Left lung (tissue), 10 donors: Measurements from ENCODE around the gene C16orf82. TPM values are rescaled to one million over a fixed set of nuclear protein-coding genes. Genes with fewer than 3 reads are reported as not detected.
"Not testable (repeated sequence)": the region's sequence is repeated elsewhere in the genome, so short reads cannot be mapped to it uniquely, and the experiment has no call there.

Experiments
- ATAC-seq: fragments of 200-7000 bp; cut with Tn5 transposase; one replicate; pipeline ENCODE4 v1.9.1; 2020; ENCODE audit warnings: moderate library complexity
- DNase-seq, 4 donors: peaks; one replicate each; pipeline ENCODE4 v3.0.0-alpha.2; 2013 to 2020
- H3K27ac ChIP-seq, 2 donors: fragments of 200-600 bp; sonication (generic) in 1 of 2; one replicate each; pipeline versions ENCODE4 v1.5.0 to v1.8.0; 2020 to 2021
- H3K27me3 ChIP-seq, 2 donors: fragments of 200-600 bp; sonication (generic) in 1 of 2; one replicate each; pipeline versions ENCODE4 v1.5.0 to v1.8.0; 2020 to 2021
- H3K36me3 ChIP-seq, 2 donors: fragments of 200-600 bp; sonication (generic) in 1 of 2; one replicate each; pipeline versions ENCODE4 v1.5.0 to v1.8.0; 2020 to 2021
- H3K4me1 ChIP-seq, 2 donors: fragments of 200-600 bp; one replicate each; pipeline ENCODE4 v1.8.0; 2021
- H3K4me3 ChIP-seq, 2 donors: fragments of 200-600 bp; sonication (generic) in 1 of 2; one replicate each; pipeline versions ENCODE4 v1.5.0 to v1.8.0; 2020 to 2021; ENCODE audit warnings: mild to moderate bottlenecking in 1 of 2
- H3K9me3 ChIP-seq, 2 donors: fragments of 200-600 bp; sonication (generic) in 1 of 2; one replicate each; pipeline versions ENCODE4 v1.5.0 to v1.8.0; 2020 to 2021
- intact Hi-C, 2 donors: fragments of 100-400 bp; cut with DNase I; formaldehyde crosslinking; loops; one replicate each; pipeline versions ENCODE4 v1.11.2 to v1.14.2; 2022
- polyA plus RNA-seq, 6 donors: library from polyadenylated mRNA; unstranded; fragments of 120-200 nt; gene quantifications; one replicate each; pipeline ENCODE4 v1.2.1, GENCODE V29; 2013; ENCODE audit not compliant: insufficient read length in 6 of 6
- total RNA-seq, 2 donors: library from RNA; stranded (reverse); fragmentation: NEBNext Ultra II Directional; extraction: Animal tissue kit (Norgen Biotek cat#: 25700); gene quantifications; one replicate each; pipeline ENCODE4 v1.2.1, GENCODE V29; 2021
- TF ChIP-seq, protein P1 (sequence below), 2 donors: fragments of 200-600 bp; sonication (generic) in 1 of 2; IDR thresholded peaks; one replicate each; pipeline versions ENCODE4 v1.5.0 to v1.8.0; 2021; ENCODE audit warnings: antibody characterized with exemption in 2 of 2
- donor health status: DM: no; HTN: yes; CAD: no.
- donor health status: DM: no; HTN: no; CAD: no.

The C16orf82 gene
- total and polyA plus RNA-seq, 8 donors, result not detected

DNA sequence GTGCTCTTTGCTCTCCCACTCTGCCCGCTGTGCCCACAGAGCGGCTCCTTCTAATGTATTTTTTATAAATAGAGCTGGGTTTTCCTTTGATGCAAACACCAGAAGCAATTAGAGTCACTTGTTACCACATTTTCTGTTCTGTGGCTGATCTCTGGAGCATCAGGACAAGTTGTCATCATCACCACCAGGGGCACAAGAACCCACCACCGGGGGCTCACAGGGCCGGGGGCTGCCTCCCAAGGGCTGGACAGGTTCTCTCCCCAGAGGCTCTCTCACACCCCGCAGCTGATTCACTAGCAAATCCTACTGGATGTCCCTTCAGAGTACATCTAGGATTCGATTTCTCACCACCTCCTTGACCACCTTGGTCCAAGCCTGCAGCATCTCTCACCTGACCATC, 18.5 kb downstream of the C16orf82 start:
- DNase-seq, result no peak

DNA sequence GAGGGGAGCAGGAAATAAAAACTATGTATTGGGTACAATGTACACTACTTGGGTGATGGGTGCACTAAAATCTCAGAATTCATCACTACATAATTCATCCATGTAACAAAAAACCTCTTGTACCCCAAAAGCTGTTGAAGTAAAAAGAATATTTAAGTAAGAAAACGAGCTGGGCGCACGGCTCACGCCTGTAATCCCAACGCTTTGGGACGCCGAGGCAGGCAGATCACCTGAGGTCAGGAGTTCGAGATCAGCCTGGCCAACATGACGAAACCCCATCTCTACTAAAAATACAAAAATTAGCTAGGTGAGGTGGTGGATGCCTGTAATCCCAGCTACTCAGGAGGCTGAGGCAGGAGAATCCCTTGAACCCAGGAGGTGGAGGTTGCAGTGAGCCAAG, 19.3 kb downstream of the C16orf82 start:
- DNase-seq, H3K27ac ChIP-seq, H3K4me1 ChIP-seq, H3K4me3 ChIP-seq, intact Hi-C loops, H3K9me3 ChIP-seq, H3K36me3 ChIP-seq, ATAC-seq: not testable (repeated sequence)
- H3K27me3 ChIP-seq, result peaks cover 0 to 71% of the 10 kb centered on the region in 2 donors

More for the DNA sequence above, 18.5 kb downstream of the C16orf82 start:
- Histone ChIP-seq H3K9me3 (no peaks in the 10 kb centered on the region), H3K4me3 (no peak overlapping the region), H3K4me1 (no peaks in the 10 kb centered on the region), H3K27me3 (peaks cover 0 to 75% of the 10 kb centered on the region in 2 donors), H3K27ac (no peak overlapping the region), H3K36me3 (no peaks in the 10 kb centered on the region)
- TF ChIP-seq, protein P1, sequence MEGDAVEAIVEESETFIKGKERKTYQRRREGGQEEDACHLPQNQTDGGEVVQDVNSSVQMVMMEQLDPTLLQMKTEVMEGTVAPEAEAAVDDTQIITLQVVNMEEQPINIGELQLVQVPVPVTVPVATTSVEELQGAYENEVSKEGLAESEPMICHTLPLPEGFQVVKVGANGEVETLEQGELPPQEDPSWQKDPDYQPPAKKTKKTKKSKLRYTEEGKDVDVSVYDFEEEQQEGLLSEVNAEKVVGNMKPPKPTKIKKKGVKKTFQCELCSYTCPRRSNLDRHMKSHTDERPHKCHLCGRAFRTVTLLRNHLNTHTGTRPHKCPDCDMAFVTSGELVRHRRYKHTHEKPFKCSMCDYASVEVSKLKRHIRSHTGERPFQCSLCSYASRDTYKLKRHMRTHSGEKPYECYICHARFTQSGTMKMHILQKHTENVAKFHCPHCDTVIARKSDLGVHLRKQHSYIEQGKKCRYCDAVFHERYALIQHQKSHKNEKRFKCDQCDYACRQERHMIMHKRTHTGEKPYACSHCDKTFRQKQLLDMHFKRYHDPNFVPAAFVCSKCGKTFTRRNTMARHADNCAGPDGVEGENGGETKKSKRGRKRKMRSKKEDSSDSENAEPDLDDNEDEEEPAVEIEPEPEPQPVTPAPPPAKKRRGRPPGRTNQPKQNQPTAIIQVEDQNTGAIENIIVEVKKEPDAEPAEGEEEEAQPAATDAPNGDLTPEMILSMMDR (IDR thresholded peaks at IDR 0.05), result no peak
- intact Hi-C loops, result no loop called here
- ATAC-seq, result no peak

DNA sequence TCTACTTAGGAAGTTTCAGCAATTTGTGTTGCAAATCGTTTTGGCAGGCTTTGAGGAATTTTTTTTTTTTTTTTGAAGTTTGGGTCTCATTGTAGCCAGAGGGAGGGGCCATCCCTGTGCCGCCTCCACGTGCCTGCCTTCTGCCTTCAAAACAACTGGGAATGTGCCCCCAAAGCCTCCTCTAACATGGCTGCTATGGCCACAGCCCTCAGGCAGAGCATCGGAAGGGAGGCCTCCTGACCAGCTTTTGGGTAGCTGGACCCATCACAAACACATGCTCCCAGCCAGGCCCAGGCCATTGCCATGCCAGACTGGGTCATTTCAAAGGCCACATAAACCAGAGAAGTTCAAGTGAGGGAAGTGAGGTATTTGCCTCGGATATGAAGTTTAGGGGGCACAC, 21.5 kb downstream of the C16orf82 start:
- intact Hi-C loops, result no loop called here
- H3K4me1 ChIP-seq, result no peaks in the 10 kb centered on the region
- no peak for DNase-seq
- TF ChIP-seq, protein P1 (IDR thresholded peaks at IDR 0.05), result no peak
- no peak overlapping the region for H3K4me3 ChIP-seq
- ATAC-seq, result no peak
- H3K27me3 ChIP-seq, result peaks cover 0 to 62% of the 10 kb centered on the region in 2 donors
- H3K9me3 ChIP-seq, result no peaks in the 10 kb centered on the region
- H3K27ac ChIP-seq, result no peak overlapping the region
- H3K36me3 ChIP-seq, result no peaks in the 10 kb centered on the region

DNA sequence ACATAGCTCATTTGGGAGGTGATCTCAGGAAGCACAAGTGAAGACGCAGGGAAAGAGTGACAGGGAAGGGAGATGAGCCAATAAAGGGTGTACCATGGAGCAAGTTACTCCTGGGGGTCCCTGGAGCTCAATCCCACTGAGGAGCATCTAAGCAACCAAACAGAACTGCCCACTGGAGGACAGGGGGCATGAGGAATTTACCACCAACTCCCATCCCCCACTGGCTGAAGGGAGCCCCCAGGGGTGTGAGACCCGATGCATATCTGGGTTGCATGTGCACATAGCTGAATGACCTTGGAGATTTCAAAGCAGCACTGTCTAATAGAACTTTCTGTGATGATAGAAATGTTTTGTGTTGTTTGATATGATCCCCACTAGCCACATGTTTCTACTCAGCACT, 29.6 kb downstream of the C16orf82 start:
- Histone ChIP-seq H3K9me3 (no peaks in the 10 kb centered on the region), H3K27ac (no peak overlapping the region), H3K27me3 (peaks cover 0 to 30% of the 10 kb centered on the region in 2 donors), H3K4me1 (no peaks in the 10 kb centered on the region), H3K4me3 (no peak overlapping the region), H3K36me3 (no peaks in the 10 kb centered on the region)
- DNase-seq, result no peak
- no peak for ATAC-seq
- TF ChIP-seq, protein P1 (IDR thresholded peaks at IDR 0.05), result no peak
- intact Hi-C loops, result no loop called here

DNA sequence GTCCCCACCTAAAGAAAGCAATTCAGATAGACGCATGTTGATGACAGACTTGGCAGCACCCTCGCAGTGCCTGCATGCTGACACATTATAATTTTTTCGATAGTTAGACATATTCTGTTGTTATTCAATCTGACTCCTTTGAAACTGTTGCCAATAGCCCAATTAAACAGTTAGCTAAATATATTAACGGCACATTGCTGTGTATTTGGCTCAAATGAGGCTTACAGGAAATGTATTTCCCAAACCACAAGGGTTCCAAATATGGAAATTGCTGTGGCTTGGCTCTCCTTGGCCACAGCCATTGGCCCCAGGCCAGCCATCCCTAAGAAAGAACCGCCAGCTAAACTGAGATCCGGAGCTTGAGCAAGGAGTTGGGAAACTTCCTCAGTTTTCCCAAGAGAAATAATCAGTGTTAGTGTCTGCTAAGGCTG, 31.1 kb downstream of the C16orf82 start:
- DNase-seq (peak in 2 of 4 donors; percentile 42 to 67), ATAC-seq (peak; percentile 22)
- Histone ChIP-seq H3K36me3 (no peaks in the 10 kb centered on the region), H3K27me3 (peaks cover 0 to 21% of the 10 kb centered on the region in 2 donors), H3K27ac (no peak overlapping the region), H3K9me3 (no peaks in the 10 kb centered on the region), H3K4me3 (no peak overlapping the region), H3K4me1 (no peaks in the 10 kb centered on the region)
- TF ChIP-seq, protein P1 (IDR thresholded peaks at IDR 0.05), result no peak
- intact Hi-C loops, result no loop called here

DNA sequence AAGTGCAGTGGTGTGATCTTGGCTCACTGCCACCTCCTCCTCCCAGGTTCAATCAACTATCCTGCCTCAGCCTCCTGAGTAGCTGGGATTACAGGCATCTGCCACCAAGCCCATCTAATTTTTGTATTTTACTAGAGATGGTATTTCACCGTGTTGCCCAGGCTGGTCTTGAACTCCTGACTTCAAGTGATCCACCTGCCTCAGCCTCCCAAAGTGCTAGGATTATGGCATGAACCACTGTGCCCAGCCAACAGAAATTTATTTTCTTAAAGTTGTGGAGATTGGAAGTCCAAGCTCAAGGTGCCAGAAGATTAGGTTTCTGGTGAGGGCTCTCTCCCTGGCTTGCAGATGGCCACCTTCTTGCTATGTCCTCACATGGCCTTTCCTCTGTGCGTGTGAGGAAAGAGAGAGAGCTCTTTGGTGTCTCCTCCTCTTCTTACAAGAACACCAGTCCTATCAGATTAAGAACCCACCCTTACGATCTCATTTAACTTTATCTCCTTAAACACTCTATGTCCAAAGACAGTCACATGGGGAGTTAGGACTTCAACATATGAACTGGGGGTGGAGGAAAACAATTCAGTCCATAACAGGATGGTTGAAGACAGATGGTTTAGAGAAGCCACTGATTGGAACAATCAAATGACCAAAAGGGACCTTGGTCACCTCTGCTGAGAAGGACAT, 31.8 kb downstream of the C16orf82 start:
- Histone ChIP-seq H3K27me3 (peaks cover 0 to 21% of the 10 kb centered on the region in 2 donors), H3K27ac (no peak overlapping the region), H3K9me3 (no peaks in the 10 kb centered on the region), H3K4me1 (no peaks in the 10 kb centered on the region), H3K4me3 (no peak overlapping the region), H3K36me3 (no peaks in the 10 kb centered on the region)
- intact Hi-C loops, result no loop called here
- no peak for ATAC-seq
- TF ChIP-seq, protein P1 (IDR thresholded peaks at IDR 0.05), result no peak
- DNase-seq, result no peak
